D341Med (cell line): ENCODE data around the gene HAP1.
A peak's percentile ranks its signal among the peaks of the same experiment; 100 is the strongest.
"Not testable (repeated sequence)": the region's sequence is repeated elsewhere in the genome, so short reads cannot be mapped to it uniquely, and the experiment has no call there.

Experiments used
- DNase-seq: peaks from one replicate; pipeline ENCODE4 v3.0.0; 2012; ENCODE audit warnings: low spot score

The HAP1 gene

DNA sequence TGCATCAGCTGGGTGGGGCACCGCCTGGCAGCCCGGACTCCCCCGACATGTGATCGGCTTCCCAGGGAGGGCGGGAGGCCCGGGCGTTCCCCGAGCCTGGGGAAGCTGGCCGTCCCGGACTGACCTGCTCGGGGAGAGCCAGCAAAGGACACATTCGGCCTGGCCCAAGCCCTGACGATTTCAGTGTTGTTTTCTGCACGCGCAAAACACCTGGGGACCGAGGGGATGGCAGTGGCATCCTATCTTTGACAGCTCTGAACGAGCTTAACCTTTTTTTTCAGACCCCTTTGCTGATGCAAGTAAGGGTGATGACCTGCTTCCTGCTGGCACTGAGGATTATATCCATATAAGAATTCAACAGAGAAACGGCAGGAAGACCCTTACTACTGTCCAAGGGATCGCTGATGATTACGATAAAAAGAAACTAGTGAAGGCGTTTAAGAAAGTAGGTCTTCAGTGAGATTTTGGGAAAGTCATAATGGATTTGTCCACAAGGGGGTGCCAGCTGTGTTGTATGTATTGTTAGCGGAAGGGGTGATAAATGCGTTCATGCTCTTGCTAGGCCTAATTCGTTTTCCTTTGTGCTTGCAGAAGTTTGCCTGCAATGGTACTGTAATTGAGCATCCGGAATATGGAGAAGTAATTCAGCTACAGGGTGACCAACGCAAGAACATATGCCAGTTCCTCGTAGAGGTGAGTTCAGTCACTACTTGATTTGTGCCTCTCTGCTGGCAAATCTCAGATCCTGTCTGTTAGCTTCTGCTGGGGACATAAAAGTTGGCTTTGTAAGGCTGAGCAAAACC lies 44.7 kb downstream of the HAP1 start:
- DNase-seq, result peak; percentile 58

DNA sequence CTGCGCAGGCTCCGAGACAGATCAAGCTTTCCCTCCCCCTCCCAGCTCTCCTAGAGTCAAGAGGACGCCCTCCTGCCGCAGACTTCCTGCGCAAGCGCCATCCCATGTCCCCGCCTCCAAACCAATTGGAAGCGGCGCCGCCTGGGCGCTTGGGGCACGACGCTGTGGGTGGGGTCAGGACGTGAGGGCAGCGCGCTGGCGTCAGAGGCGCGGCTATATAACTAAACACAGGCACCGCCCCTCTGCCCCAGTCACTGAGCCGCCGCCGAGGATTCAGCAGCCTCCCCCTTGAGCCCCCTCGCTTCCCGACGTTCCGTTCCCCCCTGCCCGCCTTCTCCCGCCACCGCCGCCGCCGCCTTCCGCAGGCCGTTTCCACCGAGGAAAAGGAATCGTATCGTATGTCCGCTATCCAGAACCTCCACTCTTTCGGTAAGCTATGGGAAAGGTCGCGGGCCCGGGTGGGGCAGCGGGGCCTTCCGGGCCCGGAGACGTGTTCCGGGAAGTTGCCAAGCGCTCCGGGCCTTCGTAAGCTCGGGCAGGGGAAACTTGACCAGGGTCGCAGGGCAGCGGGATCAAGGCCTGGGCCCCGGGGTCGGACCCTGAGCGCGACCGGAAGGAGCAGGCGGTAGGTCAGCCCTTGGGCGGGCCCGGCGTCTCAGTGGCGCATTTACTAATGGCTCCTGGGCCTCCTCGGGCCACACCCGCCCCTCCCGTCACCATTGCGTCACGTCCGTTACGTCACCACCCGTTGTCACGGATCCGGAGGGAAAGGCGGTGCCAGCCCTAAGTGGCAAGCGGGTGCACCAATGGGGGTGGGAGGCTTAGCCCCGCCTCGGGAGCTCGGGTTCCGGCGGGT lies 45.6 kb downstream of the HAP1 start, which contains the start of gene EIF1:
Gene EIF1, plus strand, starts transcription at position 245 of the 856 bp plus-strand sequence. Its CDS starts 154 bp downstream, at position 399.
- DNase-seq, result peak; percentile 99

DNA sequence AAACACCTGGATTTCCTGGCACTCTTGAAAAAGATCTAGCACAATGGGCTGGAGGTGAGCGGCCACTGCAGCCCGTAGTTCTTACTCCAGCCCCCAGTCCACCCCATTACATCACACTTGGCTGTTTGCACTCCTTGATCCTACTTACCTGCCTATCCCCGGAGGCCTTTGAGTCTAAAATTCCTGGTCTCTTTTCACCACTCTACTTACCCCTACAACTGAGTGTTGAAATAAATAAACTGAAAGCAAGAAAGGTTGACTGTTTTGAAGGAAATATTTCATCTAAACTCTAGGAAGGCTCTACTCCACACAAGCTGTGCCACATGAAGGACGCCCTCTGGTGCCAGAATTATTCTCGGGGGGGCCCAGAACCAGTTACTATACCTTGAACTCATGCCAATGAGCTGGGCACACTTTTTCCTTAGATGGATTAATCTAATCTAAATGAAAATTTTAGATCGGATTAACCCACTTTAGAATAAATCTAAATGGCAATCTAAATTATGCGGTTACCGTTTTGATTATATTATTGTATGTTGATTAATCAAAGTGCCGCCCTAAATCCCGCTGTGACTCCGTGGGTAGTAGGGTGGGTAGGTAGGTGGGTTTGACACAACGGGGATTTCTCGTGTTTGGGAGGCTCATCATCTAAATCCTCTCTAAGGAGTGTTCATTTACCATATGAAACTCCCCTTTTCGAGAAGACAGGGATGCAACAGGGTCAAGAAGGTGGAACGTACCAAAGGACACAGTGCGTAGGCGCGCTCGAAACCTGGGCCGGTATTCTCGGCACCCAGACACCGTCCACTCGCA lies 46.4 kb downstream of the HAP1 start:
- peak; percentile 60 for DNase-seq

DNA sequence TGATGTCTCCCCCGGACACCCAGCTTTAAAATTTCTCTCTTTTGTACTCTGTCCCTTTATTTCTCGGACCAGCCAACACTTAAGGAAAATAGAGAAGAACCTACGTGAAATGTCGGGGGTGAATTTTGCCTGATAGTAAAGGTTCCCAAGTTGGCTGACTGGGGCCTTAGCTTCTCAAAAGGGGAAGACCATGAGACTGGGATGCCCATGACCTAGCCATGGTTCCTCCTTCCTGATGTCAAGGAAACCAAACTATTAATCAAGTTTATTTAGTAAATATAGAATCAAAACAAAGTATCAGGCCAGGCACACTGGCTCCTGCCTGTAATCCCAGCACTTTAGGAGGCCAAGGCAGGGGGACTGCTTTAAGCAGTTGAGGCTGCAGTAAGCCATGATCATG lies 48.2 kb downstream of the HAP1 start:
- no peak for DNase-seq

DNA sequence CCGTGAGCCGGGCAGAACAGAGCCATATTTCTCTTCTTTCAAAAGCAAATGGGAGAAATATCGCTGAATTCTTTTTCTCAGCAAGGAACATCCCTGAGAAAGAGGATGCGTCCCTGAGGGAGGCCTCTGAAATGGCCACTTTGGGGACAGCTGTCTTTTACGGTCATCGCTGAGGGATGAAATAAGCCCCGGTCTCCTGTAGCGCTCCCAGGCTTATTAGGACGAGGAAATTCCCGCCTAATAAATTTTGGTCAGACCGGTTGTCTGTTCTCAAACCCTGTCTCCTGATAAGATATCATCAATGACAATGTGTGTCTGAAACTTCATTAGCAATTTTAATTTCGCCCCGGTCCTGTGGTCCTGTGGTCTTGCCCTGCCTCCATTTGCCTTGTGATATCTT lies 48.7 kb downstream of the HAP1 start:
- not testable (repeated sequence) for DNase-seq

DNA sequence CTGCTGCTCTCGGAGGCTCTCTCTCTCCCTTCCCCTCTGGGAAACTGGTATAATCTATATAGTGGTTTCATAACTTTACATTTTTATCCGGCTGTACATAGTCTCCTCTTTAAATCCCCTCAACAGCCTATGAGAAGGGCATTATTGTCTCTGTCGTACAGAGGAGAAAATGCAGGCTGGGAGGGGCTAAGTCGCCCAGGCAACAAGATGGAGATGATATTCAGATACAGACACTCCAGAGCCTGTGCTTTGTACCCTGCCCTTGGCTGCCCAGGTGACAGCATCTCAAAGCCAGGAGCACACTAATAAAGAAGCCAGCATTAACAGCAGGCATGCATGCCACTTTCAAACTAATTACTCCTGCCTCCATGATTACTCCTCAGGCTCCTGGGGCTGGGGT lies 50.4 kb downstream of the HAP1 start:
- no peak for DNase-seq

DNA sequence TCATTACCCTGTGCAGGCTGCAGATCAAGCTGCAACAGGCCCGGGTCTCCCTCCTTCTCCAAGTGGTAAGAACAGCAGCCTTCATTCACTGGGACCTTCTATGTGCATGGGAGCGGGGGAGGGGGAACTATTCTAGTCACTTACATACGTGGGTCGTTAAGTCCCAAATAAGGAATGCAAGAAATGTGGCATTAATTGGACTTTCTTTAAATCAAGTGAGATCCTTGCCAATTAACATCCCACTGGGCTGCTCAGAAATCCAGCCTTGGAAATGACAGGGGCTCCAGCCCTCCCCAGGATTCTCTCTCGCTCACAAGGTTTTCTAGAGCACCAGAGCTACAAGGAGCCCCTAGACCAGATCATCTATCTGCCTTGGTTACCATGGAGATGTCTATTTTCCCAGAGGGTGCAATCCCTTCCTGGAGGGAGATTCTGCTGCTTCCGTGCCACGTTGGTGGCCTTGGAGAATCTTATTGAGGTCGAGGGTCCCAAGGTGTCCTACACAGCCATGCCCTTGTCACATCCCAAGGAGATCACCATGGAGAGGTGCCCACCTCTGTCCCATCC lies 50.9 kb downstream of the HAP1 start:
- DNase-seq, result no peak

DNA sequence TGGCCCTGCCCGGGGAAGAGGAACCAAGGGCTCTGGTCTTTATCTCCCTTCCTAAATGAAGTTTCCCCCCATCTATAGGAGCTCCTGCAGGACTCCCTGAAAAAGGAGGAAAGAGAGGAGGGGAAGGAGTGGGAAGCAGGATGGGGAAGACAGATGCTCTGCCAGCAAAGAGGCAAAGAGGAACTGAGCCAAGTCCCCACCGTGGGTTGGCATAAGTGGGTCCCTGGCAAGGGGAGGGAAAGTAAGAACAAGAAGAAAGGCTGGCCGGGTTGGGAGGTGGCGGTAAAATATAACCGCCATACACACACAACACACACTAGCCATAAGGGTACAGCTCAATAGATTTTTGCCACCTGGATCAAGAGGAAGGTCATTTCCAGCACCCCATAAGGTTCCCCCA lies 51.8 kb downstream of the HAP1 start:
- no peak for DNase-seq

DNA sequence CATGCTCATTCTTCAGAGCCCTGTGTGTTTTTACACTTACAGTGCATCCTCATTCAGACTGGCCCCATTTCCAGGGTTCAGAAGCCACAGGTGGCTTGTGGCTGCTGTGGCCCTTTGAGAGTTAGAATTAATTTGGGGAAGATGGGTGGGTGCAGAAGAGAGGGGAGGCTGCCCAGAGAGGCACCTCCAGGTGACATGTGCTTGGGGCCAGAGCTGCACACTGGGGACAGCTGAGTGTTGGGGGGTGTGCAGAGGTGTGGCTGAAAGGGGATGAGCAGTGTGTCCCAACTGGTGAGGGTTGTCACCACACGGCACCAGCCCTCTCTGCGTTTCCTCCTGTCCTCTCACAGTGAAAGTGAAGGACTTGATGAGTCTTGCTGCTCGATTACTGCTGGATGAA lies 52.7 kb downstream of the HAP1 start:
- DNase-seq, result peak; percentile 27

DNA sequence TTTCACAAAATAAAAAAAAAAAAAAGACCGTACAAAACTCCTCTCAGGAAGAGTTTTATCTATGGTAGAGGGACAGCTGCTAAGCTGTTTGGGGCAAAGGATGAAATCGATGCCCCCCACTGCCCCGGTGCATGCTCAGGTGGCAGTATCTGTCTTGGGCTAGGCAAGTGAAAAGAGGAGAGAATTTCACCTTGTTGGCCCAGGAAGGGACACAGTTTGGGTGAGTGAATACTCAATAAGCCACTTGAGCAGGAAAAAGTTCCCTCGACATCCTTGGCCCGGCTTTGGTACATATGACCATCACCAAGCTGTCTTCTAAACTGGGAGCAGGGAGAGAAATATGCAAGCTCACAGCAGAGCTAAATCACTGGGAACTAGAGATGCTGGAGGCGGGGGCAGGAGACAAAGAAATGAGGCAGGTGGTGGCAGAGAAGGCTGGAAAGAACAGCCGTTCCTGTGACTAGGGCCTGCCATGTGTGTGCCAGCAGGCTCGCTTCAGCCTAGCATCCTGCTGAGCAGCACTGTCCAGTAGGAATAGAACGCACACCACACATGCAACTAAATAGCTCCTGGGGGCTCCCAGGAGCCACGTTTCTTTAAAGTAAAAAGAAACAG lies 53.9 kb downstream of the HAP1 start:
- peak; percentile 36 for DNase-seq

DNA sequence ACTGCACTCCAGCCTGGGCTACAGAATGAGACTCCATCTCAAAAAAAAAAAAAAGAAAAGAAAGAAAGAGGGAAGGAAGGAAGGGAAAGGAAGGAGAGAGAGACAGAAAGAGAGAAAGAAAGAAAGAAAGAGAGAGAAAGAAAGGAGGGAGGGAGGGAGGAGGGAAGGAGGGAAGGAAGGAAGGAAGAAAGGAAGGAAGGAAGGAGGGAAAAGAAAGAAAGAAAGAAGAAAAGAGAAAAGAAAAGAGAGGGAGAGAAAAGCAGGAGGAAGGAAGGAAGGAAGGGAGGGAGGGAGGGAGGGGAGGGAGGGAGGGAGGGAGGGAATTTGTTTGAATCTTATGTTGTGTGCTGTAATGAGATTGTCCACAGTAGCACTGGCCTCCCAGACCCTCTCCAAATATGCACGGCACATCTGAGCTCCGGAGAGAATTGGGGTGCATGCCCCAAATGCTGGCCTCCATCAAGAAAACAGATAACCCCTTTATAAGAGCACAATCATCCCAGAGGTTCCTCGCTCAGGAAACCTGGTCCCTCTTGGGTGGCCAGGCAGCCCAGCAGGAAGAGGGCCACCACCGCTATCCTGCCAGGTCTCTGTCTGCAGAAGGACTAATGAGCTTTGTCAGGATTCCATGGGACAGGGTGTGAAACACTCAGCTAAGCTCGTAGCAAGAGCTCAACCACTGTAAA lies 54.6 kb downstream of the HAP1 start:
- peak; percentile 32 for DNase-seq

DNA sequence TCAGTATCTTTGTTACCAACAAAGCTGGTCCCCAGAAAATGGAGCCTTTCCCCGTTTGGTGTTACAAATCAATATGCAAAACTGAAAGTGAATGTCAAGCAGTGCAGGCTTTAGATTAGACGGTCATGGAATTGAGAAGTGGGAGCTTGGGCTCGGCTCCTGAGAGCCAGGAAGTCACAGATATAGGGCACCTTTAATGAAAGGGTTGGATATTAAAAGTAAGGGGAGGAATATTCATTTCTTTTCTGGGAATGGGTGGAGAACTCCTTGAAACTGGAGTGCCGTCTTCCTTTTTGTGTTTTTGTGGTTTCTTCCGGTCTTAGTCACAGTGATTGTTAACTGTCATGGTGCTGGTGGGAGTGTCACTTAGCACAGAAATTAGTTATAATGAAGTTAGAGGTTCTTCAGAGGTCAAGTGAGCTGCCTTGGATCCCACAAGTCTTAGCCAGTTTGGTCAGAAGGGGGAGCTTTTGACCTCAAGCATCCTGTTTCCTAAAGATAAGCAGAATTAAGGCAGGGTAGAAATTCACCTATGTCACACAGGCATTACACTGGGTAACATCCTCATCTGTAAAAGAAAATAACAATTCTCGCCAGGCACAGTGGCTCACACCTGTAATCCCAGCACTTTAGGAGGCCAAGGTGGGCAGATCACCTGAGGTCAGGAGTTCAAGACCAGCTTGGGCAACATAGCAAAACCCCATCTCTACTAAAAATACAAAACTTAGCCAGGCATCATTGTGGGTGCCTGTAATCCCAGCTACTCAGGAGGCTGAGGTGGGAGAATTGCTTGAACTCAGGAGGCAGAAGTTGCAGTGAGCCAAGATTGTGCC lies 55.3 kb downstream of the HAP1 start:
- no peak for DNase-seq

DNA sequence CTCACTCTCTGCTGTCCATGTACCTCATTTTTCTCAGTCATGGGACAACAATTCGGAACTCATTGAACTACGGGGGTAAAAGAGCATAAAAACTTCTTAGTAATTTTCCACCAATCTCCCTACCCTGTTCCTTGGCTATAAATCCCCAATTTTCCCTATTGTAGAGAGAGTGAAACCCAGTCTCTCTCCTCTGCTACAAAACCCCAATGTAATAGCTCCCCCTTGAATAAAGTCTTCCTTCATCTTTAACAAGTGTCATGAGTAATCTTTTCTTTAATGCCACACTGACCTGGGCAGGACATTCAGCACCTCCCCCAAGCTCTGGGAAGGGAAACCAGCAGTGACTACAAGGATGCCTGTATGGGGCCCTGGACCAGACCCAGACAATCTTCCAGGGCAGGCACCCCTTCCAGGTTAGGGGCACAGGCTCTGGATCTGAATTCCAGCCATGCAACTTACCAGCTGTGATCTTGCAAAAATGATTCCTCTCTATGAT lies 56.0 kb downstream of the HAP1 start:
- DNase-seq, result no peak

DNA sequence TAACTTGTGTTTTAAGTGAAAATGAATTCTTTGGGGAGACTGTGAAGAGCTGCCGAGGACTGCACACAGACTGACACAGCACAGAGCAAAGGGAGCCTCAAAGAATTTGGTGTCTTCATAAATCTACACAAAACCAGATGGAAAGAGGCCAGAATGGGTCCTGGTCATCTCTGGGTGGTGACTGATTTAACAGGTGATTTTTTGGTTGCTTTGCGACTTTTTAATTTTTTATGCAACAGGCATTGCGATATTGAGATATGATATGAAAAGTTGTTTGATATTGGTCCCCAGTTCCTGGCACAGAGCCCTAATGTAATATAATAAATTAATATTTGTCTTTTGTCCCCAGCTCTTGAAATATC lies 58.4 kb downstream of the HAP1 start:
- no peak for DNase-seq

DNA sequence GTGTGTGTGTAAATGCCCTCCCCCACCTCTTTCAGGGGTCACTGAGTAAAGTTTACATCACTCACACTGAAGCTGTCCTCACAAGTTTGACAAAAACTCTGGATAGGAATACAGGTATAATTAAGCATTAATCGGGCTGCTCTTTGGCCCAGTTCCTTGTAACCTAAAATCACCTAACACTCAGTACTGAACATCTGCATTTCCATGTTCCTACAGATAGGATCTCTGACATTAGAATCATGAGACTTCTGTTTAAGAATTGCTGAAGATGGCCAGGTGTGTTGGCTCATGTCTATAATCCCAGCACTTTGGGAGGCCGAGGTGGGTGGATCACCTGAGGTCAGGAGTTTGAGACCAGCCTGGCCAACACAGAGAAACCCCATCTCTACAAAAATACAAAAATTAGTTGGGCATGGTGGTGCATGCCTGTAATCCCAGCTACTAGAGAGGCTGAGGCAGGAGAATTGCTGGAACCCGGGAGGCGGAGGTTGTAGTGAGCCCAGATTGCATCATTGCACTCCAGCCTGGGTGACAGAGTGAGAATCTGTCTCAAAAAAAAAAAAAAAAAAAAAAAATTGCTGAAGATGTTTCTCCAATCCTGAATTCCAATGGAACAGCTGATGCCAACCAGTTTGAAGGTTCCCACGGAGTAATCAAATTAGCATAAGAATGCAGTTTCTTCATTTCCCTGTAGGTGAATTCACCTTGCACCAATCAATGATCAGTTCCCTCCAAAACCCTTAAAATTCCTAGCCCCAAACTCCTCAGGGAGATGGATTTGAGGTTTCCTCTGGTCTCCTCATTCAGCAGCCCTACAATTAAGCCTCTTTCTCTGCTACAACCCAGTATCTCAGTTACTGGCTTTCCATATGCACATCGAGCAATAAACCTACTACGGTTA lies 59.0 kb downstream of the HAP1 start:
- not testable (repeated sequence) for DNase-seq
